Stimulated activated naive CD8-positive, alpha-beta T cell treated with anti-CD3 and anti-CD28 coated beads, Interleukin-15, Interleukin-2, amounts not matched to agents 100 ng/mL and 50 ng/mL, for 24 hours (primary cell): ENCODE data around the gene OGDHL.

Source experiments
- H3K27ac Mint-ChIP-seq: one replicate; pipeline ENCODE4 v1.8.0; 2021; ENCODE audit warnings: mild to moderate bottlenecking, mixed read lengths
- H3K27me3 Mint-ChIP-seq: one replicate; pipeline ENCODE4 v1.8.0; 2021; ENCODE audit warnings: mixed read lengths
- H3K36me3 Mint-ChIP-seq: one replicate; pipeline ENCODE4 v1.8.0; 2021; ENCODE audit warnings: low read depth, mixed read lengths
- H3K4me1 Mint-ChIP-seq: one replicate; pipeline ENCODE4 v1.8.0; 2021; ENCODE audit warnings: low read depth, mixed read lengths
- H3K4me3 Mint-ChIP-seq: one replicate; pipeline ENCODE4 v1.8.0; 2021; ENCODE audit warnings: mild to moderate bottlenecking, mixed read lengths
- H3K9me3 Mint-ChIP-seq: one replicate; pipeline ENCODE4 v1.8.0; 2021; ENCODE audit warnings: mixed read lengths

The OGDHL gene

GRCh38 chr10:49698679-49699078 is 63.4 kb downstream of the OGDHL start:
- Mint-ChIP-seq H3K27me3 (peaks cover 23% of the 10 kb centered on the region), H3K4me3 (no peak overlapping the region), H3K36me3 (no peaks in the 10 kb centered on the region), H3K4me1 (no peaks in the 10 kb centered on the region), H3K9me3 (no peaks in the 10 kb centered on the region), H3K27ac (no peak overlapping the region)

GRCh38 chr10:49696311-49696710 is 65.8 kb downstream of the OGDHL start:
- Mint-ChIP-seq H3K27ac (no peak overlapping the region), H3K27me3 (peaks cover 45% of the 10 kb centered on the region), H3K36me3 (no peaks in the 10 kb centered on the region)

GRCh38 chr10:49694466-49694865 is 67.7 kb downstream of the OGDHL start:
- peaks cover 55% of the 10 kb centered on the region for H3K27me3 Mint-ChIP-seq
- H3K9me3 Mint-ChIP-seq = peaks cover 4% of the 10 kb centered on the region
- no peak overlapping the region for H3K4me3 Mint-ChIP-seq
- no peaks in the 10 kb centered on the region for H3K4me1 Mint-ChIP-seq
- no peak overlapping the region for H3K27ac Mint-ChIP-seq
- H3K36me3 Mint-ChIP-seq = no peaks in the 10 kb centered on the region

More at GRCh38 chr10:49696311-49696710, 65.8 kb downstream of the OGDHL start:
- Mint-ChIP-seq H3K4me3 (no peak overlapping the region), H3K4me1 (no peaks in the 10 kb centered on the region), H3K9me3 (peaks cover 4% of the 10 kb centered on the region)

- no peak overlapping the region for H3K27ac Mint-ChIP-seq
- H3K9me3 Mint-ChIP-seq = peaks cover 4% of the 10 kb centered on the region
- H3K4me3 Mint-ChIP-seq = no peak overlapping the region
- H3K36me3 Mint-ChIP-seq = no peaks in the 10 kb centered on the region
- H3K27me3 Mint-ChIP-seq = peaks cover 77% of the 10 kb centered on the region
- no peaks in the 10 kb centered on the region for H3K4me1 Mint-ChIP-seq
Measured at GRCh38 chr10:49691588-49691987, 70.5 kb downstream of the OGDHL start.

- Mint-ChIP-seq H3K4me3 (no peak overlapping the region), H3K36me3 (no peaks in the 10 kb centered on the region), H3K27me3 (peaks cover 78% of the 10 kb centered on the region), H3K9me3 (peaks cover 4% of the 10 kb centered on the region), H3K27ac (no peak overlapping the region), H3K4me1 (no peaks in the 10 kb centered on the region)
Measured at GRCh38 chr10:49690698-49691356, 71.3 kb downstream of the OGDHL start.

GRCh38 chr10:49689882-49690510 is 72.1 kb downstream of the OGDHL start:
- Mint-ChIP-seq H3K9me3 (peaks cover 4% of the 10 kb centered on the region), H3K4me1 (no peaks in the 10 kb centered on the region), H3K4me3 (no peak overlapping the region), H3K27ac (no peak overlapping the region), H3K36me3 (no peaks in the 10 kb centered on the region), H3K27me3 (peaks cover 76% of the 10 kb centered on the region)

GRCh38 chr10:49688920-49689319 is 73.2 kb downstream of the OGDHL start:
- H3K27me3 Mint-ChIP-seq = peaks cover 71% of the 10 kb centered on the region
- no peak overlapping the region for H3K27ac Mint-ChIP-seq
- H3K9me3 Mint-ChIP-seq = peaks cover 4% of the 10 kb centered on the region
- H3K4me1 Mint-ChIP-seq = no peaks in the 10 kb centered on the region
- H3K36me3 Mint-ChIP-seq = no peaks in the 10 kb centered on the region
- no peak overlapping the region for H3K4me3 Mint-ChIP-seq

- Mint-ChIP-seq H3K9me3 (peaks cover 5% of the 10 kb centered on the region), H3K4me1 (no peaks in the 10 kb centered on the region), H3K4me3 (no peak overlapping the region), H3K27me3 (peaks cover 65% of the 10 kb centered on the region), H3K36me3 (no peaks in the 10 kb centered on the region), H3K27ac (no peak overlapping the region)
Measured at GRCh38 chr10:49688261-49688846, 73.8 kb downstream of the OGDHL start.

GRCh38 chr10:49686651-49687050 is 75.5 kb downstream of the OGDHL start:
- Mint-ChIP-seq H3K27me3 (peaks cover 55% of the 10 kb centered on the region), H3K4me1 (no peaks in the 10 kb centered on the region), H3K9me3 (peaks cover 8% of the 10 kb centered on the region), H3K27ac (no peak overlapping the region), H3K4me3 (no peak overlapping the region), H3K36me3 (no peaks in the 10 kb centered on the region)
